ENCODE measurements around the gene RAB22A. TPM values are rescaled to one million over a fixed set of nuclear protein-coding genes. Genes with fewer than 3 reads are reported as not detected.

RAB22A gene
- total RNA-seq, 4 donors from 2014 or later: 26.6 to 33.6 (median 29.2) TPM

DNA sequence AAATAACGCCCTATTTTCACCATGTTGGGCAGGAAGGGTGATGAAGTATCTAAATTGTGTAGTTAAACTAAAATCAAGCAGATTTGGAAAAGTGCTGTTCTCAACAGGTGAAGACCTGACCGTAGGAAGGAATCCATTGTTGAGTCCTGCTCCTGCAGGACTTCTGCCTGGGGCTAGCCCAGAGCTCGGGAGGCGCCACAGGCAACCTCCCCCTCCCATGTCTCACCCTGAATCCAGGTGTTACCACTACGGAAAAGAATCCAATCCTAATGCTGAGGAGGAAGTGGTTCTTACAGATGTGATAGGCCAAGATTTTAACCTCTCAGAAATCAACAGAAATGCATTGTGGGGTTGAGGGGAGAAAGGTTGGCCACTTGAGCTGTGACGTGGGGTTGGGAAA, 30.2 kb downstream of the RAB22A start:
- WGBS, 2 donors: 92% methylated on average over 6 of the region's 6 CpGs
- no peak for DNase-seq
- Histone ChIP-seq H3K27me3 (no peaks in the 10 kb centered on the region), H3K27ac (no peak overlapping the region), H3K4me1 (peaks cover 0 to 15% of the 10 kb centered on the region in 2 donors), H3K4me3 (replicated peaks in 1 of 3) (no peak overlapping the region), H3K36me3 (peaks cover 0 to 4% of the 10 kb centered on the region in 2 donors), H3K9me3 (no peaks in the 10 kb centered on the region)
- intact Hi-C loops (cut with DNase I): no loop called here
- TF ChIP-seq CTCF (IDR thresholded peaks at IDR 0.05) (no peak), POLR2A (IDR thresholded peaks at IDR 0.05) (no peak)

DNA sequence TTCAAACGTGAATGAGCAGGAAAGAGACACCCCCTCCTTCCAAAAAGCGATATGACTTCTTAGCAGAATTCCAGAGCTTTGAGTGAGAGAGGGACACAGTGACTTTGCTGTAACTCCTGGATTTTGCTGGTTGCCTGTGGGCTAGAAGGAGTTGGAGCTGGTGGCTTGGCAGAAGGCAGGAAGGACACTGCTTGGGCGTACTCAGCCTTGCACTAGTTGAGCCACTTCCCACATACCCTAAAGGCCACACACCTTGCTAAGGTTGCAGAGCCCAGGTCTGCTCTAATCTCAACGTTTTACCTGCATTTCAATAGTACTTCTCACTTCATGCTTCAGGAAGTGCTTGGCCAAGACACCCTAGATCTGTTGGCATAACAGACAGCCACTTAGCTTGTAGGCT, 30.6 kb downstream of the RAB22A start:
- WGBS, 2 donors: 44 to 56% methylated on average over 4 of the region's 4 CpGs
- intact Hi-C loops (cut with DNase I): no loop called here
- Histone ChIP-seq H3K9me3 (no peaks in the 10 kb centered on the region), H3K36me3 (peaks cover 0 to 4% of the 10 kb centered on the region in 2 donors), H3K27ac (no peak overlapping the region), H3K4me1 (peaks cover 0 to 15% of the 10 kb centered on the region in 2 donors), H3K4me3 (replicated peaks in 1 of 3) (no peak overlapping the region), H3K27me3 (no peaks in the 10 kb centered on the region)
- TF ChIP-seq POLR2A (IDR thresholded peaks at IDR 0.05) (no peak), CTCF (IDR thresholded peaks at IDR 0.05) (no peak)
- peak; percentile 6 to 16 for DNase-seq

- Histone ChIP-seq H3K9me3 (no peaks in the 10 kb centered on the region), H3K27me3 (no peaks in the 10 kb centered on the region), H3K4me3 (replicated peaks in 1 of 3) (no peak overlapping the region), H3K27ac (no peak overlapping the region), H3K36me3 (peaks cover 6 to 11% of the 10 kb centered on the region in 2 donors), H3K4me1 (peaks cover 0 to 15% of the 10 kb centered on the region in 2 donors)
- WGBS, 2 donors: 85 to 93% methylated on average over 2 of the region's 2 CpGs
- no peak for DNase-seq
- intact Hi-C loops (cut with DNase I): no loop called here
- TF ChIP-seq CTCF (IDR thresholded peaks at IDR 0.05) (no peak), POLR2A (IDR thresholded peaks at IDR 0.05) (no peak)
These were observed 31.3 kb downstream of the RAB22A start for GRCh38 chr20:58340853-58341252.

- intact Hi-C loops (cut with DNase I): no loop called here
- no peaks in the 10 kb centered on the region for H3K27me3 ChIP-seq
- DNase-seq: no peak
- no peak overlapping the region for H3K27ac ChIP-seq
- peaks cover 0 to 15% of the 10 kb centered on the region in 2 donors for H3K4me1 ChIP-seq
- no peak overlapping the region for H3K4me3 ChIP-seq (replicated peaks in 1 of 3)
- H3K9me3 ChIP-seq: no peaks in the 10 kb centered on the region
- H3K36me3 ChIP-seq: peaks cover 13 to 15% of the 10 kb centered on the region in 2 donors
- WGBS, 2 donors: 88 to 94% methylated on average over 3 of the region's 3 CpGs
- TF ChIP-seq CTCF (IDR thresholded peaks at IDR 0.05) (no peak), POLR2A (IDR thresholded peaks at IDR 0.05) (no peak)
These were observed 32.8 kb downstream of the RAB22A start for GRCh38 chr20:58342104-58342945.

DNA sequence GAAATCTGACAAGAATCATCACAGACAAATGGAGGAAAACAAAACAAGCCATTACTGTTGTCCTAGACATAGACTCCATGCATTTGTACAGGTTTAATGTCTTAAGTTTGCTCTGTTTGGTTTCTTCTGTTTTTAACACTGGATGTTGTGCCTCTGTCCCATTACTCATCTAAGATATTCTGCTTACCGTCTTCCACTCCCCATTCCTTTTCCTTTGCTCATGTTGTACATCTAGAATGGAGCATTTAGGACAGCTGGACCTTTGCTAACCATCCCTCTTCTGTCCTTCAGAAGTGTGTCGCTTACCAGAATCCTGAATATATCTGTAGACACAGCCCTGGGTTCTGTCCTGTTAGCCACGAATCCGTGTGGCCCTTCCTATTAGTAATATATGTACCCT, 35.2 kb downstream of the RAB22A start:
- 91 to 97% methylated on average over 4 of the region's 4 CpGs for WGBS, 2 donors
- Histone ChIP-seq H3K27me3 (no peaks in the 10 kb centered on the region), H3K4me1 (peaks cover 0 to 12% of the 10 kb centered on the region in 2 donors), H3K9me3 (no peaks in the 10 kb centered on the region), H3K36me3 (peaks cover 13 to 15% of the 10 kb centered on the region in 2 donors), H3K27ac (no peak overlapping the region), H3K4me3 (replicated peaks in 1 of 3) (no peak overlapping the region)
- intact Hi-C loops (cut with DNase I): no loop called here
- TF ChIP-seq CTCF (IDR thresholded peaks at IDR 0.05): no peak
- no peak for TF ChIP-seq POLR2A (IDR thresholded peaks at IDR 0.05)
- DNase-seq: no peak
